Measurements from ENCODE around the gene EHD1. TPM values are rescaled to one million over a fixed set of nuclear protein-coding genes. Genes with fewer than 3 reads are reported as not detected.

Gene EHD1
- total and polyA plus RNA-seq, 2 of the 8 experiments (the other 6 are each of a cell fraction or from before 2014, with no cell fraction given): 31.5 to 42.9 TPM

- TF ChIP-seq EP300 (IDR thresholded peaks at IDR 0.05; ENCODE audit: borderline replicate concordance in 1 of 2, low read depth in 2 of 2, low read length in 2 of 2) (no peak), MAFK (IDR thresholded peaks at IDR 0.05; ENCODE audit: low read depth, low read length) (no peak), TEAD4 (IDR thresholded peaks at IDR 0.05; ENCODE audit: low read depth, low read length) (no peak), TCF12 (IDR thresholded peaks at IDR 0.05; ENCODE audit: low read depth, low read length) (no peak), ASH2L (IDR thresholded peaks at IDR 0.05; ENCODE audit: low read length) (peak; percentile 59), CEBPB (IDR thresholded peaks at IDR 0.05; ENCODE audit: low read depth, low read length) (no peak), CREB1 (IDR thresholded peaks at IDR 0.05) (no peak), CHD1 (IDR thresholded peaks at IDR 0.05; ENCODE audit: low read depth, low read length) (no peak), SIN3A (conservative IDR thresholded peaks at IDR 0.05 in 1 of 2, IDR thresholded peaks at IDR 0.05 in 1 of 2; ENCODE audit: low read depth in 1 of 2, low read length in 2 of 2) (peak in 1 of 2 experiments; percentile 33; a peak in 1 of 4 replicates), CTBP2 (IDR thresholded peaks at IDR 0.05; ENCODE audit: borderline replicate concordance, insufficient read depth, insufficient read length, low read length) (no peak), SP4 (IDR thresholded peaks at IDR 0.05; ENCODE audit: low read length) (no peak), EZH2 (IDR thresholded peaks at IDR 0.05; ENCODE audit: low read depth, low read length, severe bottlenecking) (no peak), JUN (IDR thresholded peaks at IDR 0.05; ENCODE audit: low read depth, low read length) (no peak), RFX5 (IDR thresholded peaks at IDR 0.05; ENCODE audit: borderline replicate concordance, low read depth, low read length) (no peak), GABPA (IDR thresholded peaks at IDR 0.05; ENCODE audit: borderline replicate concordance, insufficient read depth, low read length) (0 out of 2 replicates have a peak, but pooled peaks have one; percentile 42), BCL11A (IDR thresholded peaks at IDR 0.05; ENCODE audit: low read depth in 2 of 2, low read length in 2 of 2) (no peak), CBX5 (IDR thresholded peaks at IDR 0.05; ENCODE audit: low read depth, low read length) (no peak), CHD2 (IDR thresholded peaks at IDR 0.05; ENCODE audit: low read length) (no peak), KDM5A (IDR thresholded peaks at IDR 0.05; ENCODE audit: low read length) (no peak), SRF (IDR thresholded peaks at IDR 0.05; ENCODE audit: low read depth, low read length) (no peak)
- TF ChIP-seq, protein P1, sequence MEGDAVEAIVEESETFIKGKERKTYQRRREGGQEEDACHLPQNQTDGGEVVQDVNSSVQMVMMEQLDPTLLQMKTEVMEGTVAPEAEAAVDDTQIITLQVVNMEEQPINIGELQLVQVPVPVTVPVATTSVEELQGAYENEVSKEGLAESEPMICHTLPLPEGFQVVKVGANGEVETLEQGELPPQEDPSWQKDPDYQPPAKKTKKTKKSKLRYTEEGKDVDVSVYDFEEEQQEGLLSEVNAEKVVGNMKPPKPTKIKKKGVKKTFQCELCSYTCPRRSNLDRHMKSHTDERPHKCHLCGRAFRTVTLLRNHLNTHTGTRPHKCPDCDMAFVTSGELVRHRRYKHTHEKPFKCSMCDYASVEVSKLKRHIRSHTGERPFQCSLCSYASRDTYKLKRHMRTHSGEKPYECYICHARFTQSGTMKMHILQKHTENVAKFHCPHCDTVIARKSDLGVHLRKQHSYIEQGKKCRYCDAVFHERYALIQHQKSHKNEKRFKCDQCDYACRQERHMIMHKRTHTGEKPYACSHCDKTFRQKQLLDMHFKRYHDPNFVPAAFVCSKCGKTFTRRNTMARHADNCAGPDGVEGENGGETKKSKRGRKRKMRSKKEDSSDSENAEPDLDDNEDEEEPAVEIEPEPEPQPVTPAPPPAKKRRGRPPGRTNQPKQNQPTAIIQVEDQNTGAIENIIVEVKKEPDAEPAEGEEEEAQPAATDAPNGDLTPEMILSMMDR (IDR thresholded peaks at IDR 0.05; ENCODE audit: control extremely low read depth in 1 of 3, insufficient read depth in 1 of 3, low read depth in 1 of 3, low read length in 3 of 3): no peak
- TF ChIP-seq, protein P2, sequence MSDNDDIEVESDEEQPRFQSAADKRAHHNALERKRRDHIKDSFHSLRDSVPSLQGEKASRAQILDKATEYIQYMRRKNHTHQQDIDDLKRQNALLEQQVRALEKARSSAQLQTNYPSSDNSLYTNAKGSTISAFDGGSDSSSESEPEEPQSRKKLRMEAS (IDR thresholded peaks at IDR 0.05): no peak
- TF ChIP-seq, protein P3, sequence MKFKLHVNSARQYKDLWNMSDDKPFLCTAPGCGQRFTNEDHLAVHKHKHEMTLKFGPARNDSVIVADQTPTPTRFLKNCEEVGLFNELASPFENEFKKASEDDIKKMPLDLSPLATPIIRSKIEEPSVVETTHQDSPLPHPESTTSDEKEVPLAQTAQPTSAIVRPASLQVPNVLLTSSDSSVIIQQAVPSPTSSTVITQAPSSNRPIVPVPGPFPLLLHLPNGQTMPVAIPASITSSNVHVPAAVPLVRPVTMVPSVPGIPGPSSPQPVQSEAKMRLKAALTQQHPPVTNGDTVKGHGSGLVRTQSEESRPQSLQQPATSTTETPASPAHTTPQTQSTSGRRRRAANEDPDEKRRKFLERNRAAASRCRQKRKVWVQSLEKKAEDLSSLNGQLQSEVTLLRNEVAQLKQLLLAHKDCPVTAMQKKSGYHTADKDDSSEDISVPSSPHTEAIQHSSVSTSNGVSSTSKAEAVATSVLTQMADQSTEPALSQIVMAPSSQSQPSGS (IDR thresholded peaks at IDR 0.05; ENCODE audit: low read length): no peak
Measured at GRCh38 chr11:64878223-64878493, 263 bp downstream of the EHD1 start (continued).
